Panc1 (cell line): ENCODE measurements around the gene C22orf23. TPM values are rescaled to one million over a fixed set of nuclear protein-coding genes. Genes with fewer than 3 reads are reported as not detected.
"Not testable (repeated sequence)": the region's sequence is repeated elsewhere in the genome, so short reads cannot be mapped to it uniquely, and the experiment has no call there.

Experiments used
- ATAC-seq: fragments of 200-7000 bp; cut with Tn5 transposase; 2 replicates; pipeline ENCODE4 v1.9.1; 2020; ENCODE audit warnings: mild to moderate bottlenecking, moderate library complexity
- BruUV-seq: library from RNA; stranded (reverse); fragments of 400-500 nt; replicated peaks from 2 replicates; lab custom pipeline; 2021; lab: Mats Ljungman, UMichigan
- CTCF ChIA-PET: fragments of 300-600 bp; sonication (Branson Sonifier 250); formaldehyde crosslinking; loops from one replicate; lab custom pipeline; 2022; ENCODE audit warnings: antibody characterized with exemption; lab: Charles Lee
- POLR2A ChIA-PET: fragments of 300-600 bp; sonication (Branson Sonifier 250); formaldehyde crosslinking; loops from one replicate; lab custom pipeline; 2022; ENCODE audit warnings: antibody characterized with exemption; lab: Charles Lee
- DNase-seq: peaks from one replicate; pipeline ENCODE4 v3.0.0-alpha.2; 2010; ENCODE audit warnings: low read depth, low spot score
- H3K27ac ChIP-seq: 2 replicates; pipeline ENCODE4 v1.5.1; 2011; ENCODE audit warnings: mild to moderate bottlenecking, low read length, inconsistent platforms
- H3K27me3 ChIP-seq: fragments of 200-500 bp; sonication (Bioruptor generic); 2 replicates; pipeline ENCODE4 v1.6.0; 2014; ENCODE audit warnings: low read length, inconsistent platforms; ENCODE audit not compliant: control insufficient read depth, insufficient read depth
- H3K36me3 ChIP-seq: fragments of 200-500 bp; sonication (Bioruptor generic); 2 replicates; pipeline ENCODE4 v1.5.1; 2014; ENCODE audit warnings: inconsistent platforms, mild to moderate bottlenecking, low read length, moderate library complexity; ENCODE audit not compliant: control insufficient read depth, insufficient read depth
- H3K4me1 ChIP-seq: 2 replicates; pipeline ENCODE4 v1.5.1; 2011; ENCODE audit warnings: inconsistent platforms, mild to moderate bottlenecking, low read length, moderate library complexity; ENCODE audit not compliant: control insufficient read depth, insufficient read depth
- H3K4me3 ChIP-seq, 2 experiments: 2 replicates each; pipeline ENCODE4 v1.5.1; 2011 to 2012; ENCODE audit warnings: low read depth in 2 of 2, low read length in 2 of 2, mild to moderate bottlenecking in 2 of 2, inconsistent platforms in 1 of 2, moderate library complexity in 1 of 2
- H3K9me3 ChIP-seq: fragments of 200-500 bp; sonication (Bioruptor generic); 2 replicates; pipeline ENCODE4 v1.5.1; 2014; ENCODE audit warnings: low read depth, mild to moderate bottlenecking, inconsistent platforms, low read length, moderate library complexity; ENCODE audit not compliant: control insufficient read depth, insufficient read depth
- CTCF ChIP-seq: fragments of 450-650 bp; IDR thresholded peaks from 2 replicates; pipeline ENCODE4 v1.5.1; 2017; ENCODE audit warnings: mild to moderate bottlenecking
- POLR2AphosphoS5 ChIP-seq: IDR thresholded peaks from 2 replicates; pipeline ENCODE4 v1.6.1; 2012; ENCODE audit warnings: mild to moderate bottlenecking, low read depth, low read length, moderate library complexity
- REST ChIP-seq, 2 experiments: IDR thresholded peaks; 2 replicates each; pipeline ENCODE4 v1.6.1; 2011 to 2012; ENCODE audit warnings: low read depth in 2 of 2, control low read depth in 1 of 2, low read length in 1 of 2, mild to moderate bottlenecking in 1 of 2, moderate library complexity in 1 of 2; ENCODE audit not compliant: insufficient read depth in 1 of 2
- SIN3A ChIP-seq: IDR thresholded peaks from 2 replicates; pipeline ENCODE4 v1.6.1; 2012; ENCODE audit warnings: low read depth, mild to moderate bottlenecking, low read length, moderate library complexity, borderline replicate concordance; ENCODE audit not compliant: insufficient read depth
- TCF7L2 ChIP-seq: IDR thresholded peaks from 2 replicates; pipeline ENCODE4 v1.6.1; 2011; ENCODE audit warnings: mild to moderate bottlenecking, low read depth, low read length, inconsistent platforms
- in situ Hi-C: cut with HindIII; loops from 2 replicates; pipeline ENCODE4 v1.10.0; 2016; ENCODE audit warnings: low sequenced_read_pairs, low pct_unique_long_range_greater_than_20kb
- intact Hi-C: fragments of 100-400 bp; cut with micrococcal nuclease; formaldehyde crosslinking; loops from one replicate; pipeline ENCODE4 v1.10.0; 2022; ENCODE audit not compliant: unreplicated experiment
- total RNA-seq: library from RNA; stranded (reverse); gene quantifications from one replicate; pipeline ENCODE4 v1.2.1, GENCODE V29; 2021; ENCODE audit not compliant: unreplicated experiment

C22orf23 gene
- total RNA-seq, 1 experiment from 2014 or later, result 0.49 TPM

GRCh38 chr22:37951305-37951704, 2.1 kb downstream of the C22orf23 start:
- H3K27me3 ChIP-seq, result no peaks in the 10 kb centered on the region
- intact Hi-C loops (no loop called here), in situ Hi-C loops (no loop called here)
- DNase-seq (no peak), ATAC-seq (no peak)
- H3K9me3 ChIP-seq, result no peaks in the 10 kb centered on the region
- H3K27ac ChIP-seq, result no peak overlapping the region
- no TSS peak for BruUV-seq
- CTCF ChIA-PET, result no interaction called here
- POLR2A ChIA-PET, result interaction anchor here (0.6 kb wide), 1 partner anchor 46 kb away, joined by 13 read pairs; no protein-coding TSS in a partner anchor
- TF ChIP-seq TCF7L2 (no peak), CTCF (no peak), POLR2AphosphoS5 (no peak), REST (IDR thresholded peaks at IDR 0.05; ENCODE audit: insufficient read depth in 1 of 2, low read depth in 2 of 2, low read length in 1 of 2) (no peak), SIN3A (no peak)
- H3K36me3 ChIP-seq, result no peaks in the 10 kb centered on the region; the same call in 1 of the 2 replicates
- H3K4me3 ChIP-seq, result no peak overlapping the region
- H3K4me1 ChIP-seq, result peaks cover 6% of the 10 kb centered on the region; the same call in 1 of the 2 replicates

GRCh38 chr22:37947142-37947795, 6.1 kb downstream of the C22orf23 start:
- H3K36me3 ChIP-seq, BruUV-seq, H3K4me3 ChIP-seq, in situ Hi-C loops, H3K9me3 ChIP-seq, CTCF ChIA-PET, intact Hi-C loops, H3K27ac ChIP-seq, DNase-seq, H3K27me3 ChIP-seq, H3K4me1 ChIP-seq, ATAC-seq: not testable (repeated sequence)
- POLR2A ChIA-PET, result interaction anchor here (0.5 to 0.6 kb wide), 2 partner anchors 799 to 1095 kb away, joined by 4 read pairs; no protein-coding TSS in a partner anchor

GRCh38 chr22:37944423-37944822, 9.0 kb downstream of the C22orf23 start:
- H3K36me3 ChIP-seq, DNase-seq, H3K4me3 ChIP-seq, CTCF ChIA-PET, H3K27ac ChIP-seq, BruUV-seq, H3K9me3 ChIP-seq, ATAC-seq, H3K27me3 ChIP-seq, intact Hi-C loops, POLR2A ChIA-PET, in situ Hi-C loops, H3K4me1 ChIP-seq: not testable (repeated sequence)
